H1 (cell line): ENCODE results near the gene SLC27A5. TPM values are rescaled to one million over a fixed set of nuclear protein-coding genes. Genes with fewer than 3 reads are reported as not detected.

Experiments used
- CTCF ChIA-PET: fragments of 300-600 bp; sonication (Branson Sonifier 250); formaldehyde crosslinking; loops from one replicate; lab custom pipeline; 2021; ENCODE audit not compliant: partially characterized antibody; lab: Charles Lee
- POLR2A ChIA-PET: fragments of 300-600 bp; sonication (Branson Sonifier 250); formaldehyde crosslinking; loops from one replicate; lab custom pipeline; 2021; ENCODE audit warnings: inconsistent platforms; ENCODE audit not compliant: partially characterized antibody; lab: Charles Lee
- DNase-seq, 2 experiments: peaks; one replicate each; pipeline versions ENCODE4 v3.0.0 to v3.0.0-alpha.2; 2010 to 2022; ENCODE audit warnings: low spot score in 2 of 2, low read depth in 1 of 2, mixed read lengths in 1 of 2
- FAIRE-seq: peaks from 2 replicates; lab custom pipeline; 2011; peaks lifted over from hg19 to GRCh38; lab: Jason Lieb, UNC
- H2AFZ ChIP-seq: 2 replicates; pipeline ENCODE4 v1.8.1; 2012; ENCODE audit warnings: low read length, inconsistent platforms
- H2AK5ac ChIP-seq: 2 replicates; pipeline ENCODE4 v1.6.1; 2013; ENCODE audit warnings: low read depth, low read length
- H2BK120ac ChIP-seq: replicated peaks from 2 replicates; pipeline ENCODE3; 2013; ENCODE audit warnings: low read depth, low read length, inconsistent platforms
- H2BK12ac ChIP-seq: 2 replicates; pipeline ENCODE4 v1.6.1; 2013; ENCODE audit warnings: low read depth, low read length
- H2BK15ac ChIP-seq: 2 replicates; pipeline ENCODE4 v1.6.1; 2013; ENCODE audit warnings: low read length
- H2BK20ac ChIP-seq: 2 replicates; pipeline ENCODE4 v1.6.1; 2013; ENCODE audit warnings: low read length
- H2BK5ac ChIP-seq: 2 replicates; pipeline ENCODE4 v1.6.1; 2013; ENCODE audit warnings: low read depth, low read length
- H3K14ac ChIP-seq: 2 replicates; pipeline ENCODE4 v1.6.1; 2013; ENCODE audit warnings: inconsistent platforms; ENCODE audit not compliant: insufficient read length
- H3K18ac ChIP-seq: 2 replicates; pipeline ENCODE4 v1.6.1; 2013; ENCODE audit warnings: low read length; ENCODE audit errors: extremely low read depth
- H3K23ac ChIP-seq: 2 replicates; pipeline ENCODE4 v1.6.1; 2013; ENCODE audit warnings: inconsistent platforms; ENCODE audit not compliant: insufficient read length
- H3K23me2 ChIP-seq: 2 replicates; pipeline ENCODE4 v1.6.1; 2013; ENCODE audit warnings: low read depth, low read length
- H3K27ac ChIP-seq: 2 replicates; pipeline ENCODE4 v1.6.1; 2011; ENCODE audit warnings: low read depth, low read length, inconsistent platforms
- H3K27me3 ChIP-seq, 4 experiments: replicated peaks in 1 of 4; 1 replicate in 1 of 4; 2 replicates in 3 of 4; pipeline versions ENCODE4 v1.6.1 to v1.8.1; 2011 to 2013; ENCODE audit warnings: low read length in 3 of 4, mild to moderate bottlenecking in 3 of 4, inconsistent platforms in 2 of 4, mixed read lengths in 2 of 4, moderate library complexity in 1 of 4; ENCODE audit not compliant: control insufficient read depth in 3 of 4, insufficient read depth in 3 of 4; ENCODE audit errors: extremely low read depth in 1 of 4
- H3K36me3 ChIP-seq, 4 experiments: 2 replicates each; pipeline versions ENCODE4 v1.6.1 to v1.8.1; 2011 to 2013; ENCODE audit warnings: mild to moderate bottlenecking in 4 of 4, low read length in 3 of 4, moderate library complexity in 2 of 4, control low read depth in 1 of 4, inconsistent platforms in 1 of 4; ENCODE audit not compliant: insufficient read depth in 4 of 4, control insufficient read depth in 2 of 4
- H3K4ac ChIP-seq: replicated peaks from 2 replicates; pipeline ENCODE3; 2013; ENCODE audit warnings: low read length, low read depth, mixed read lengths, inconsistent platforms; ENCODE audit not compliant: insufficient read length
- H3K4me1 ChIP-seq, 4 experiments: replicated peaks in 1 of 4; 1 replicate in 1 of 4; 2 replicates in 3 of 4; pipeline versions ENCODE4 v1.6.1 to v1.8.1; 2011 to 2013; ENCODE audit warnings: low read length in 3 of 4, inconsistent platforms in 2 of 4, mixed read lengths in 1 of 4; ENCODE audit not compliant: insufficient read depth in 4 of 4, control insufficient read depth in 3 of 4
- H3K4me2 ChIP-seq, 2 experiments: 2 replicates each; pipeline versions ENCODE4 v1.6.1 to v1.8.1; 2011 to 2013; ENCODE audit warnings: low read depth in 2 of 2, low read length in 2 of 2, control low read depth in 1 of 2, inconsistent platforms in 1 of 2, mild to moderate bottlenecking in 1 of 2; ENCODE audit not compliant: insufficient read depth in 1 of 2
- H3K4me3 ChIP-seq, 4 experiments: fragments of 200-600, 300-600 bp in 1 of 4; sonication (generic), shearing (Covaris generic), sonication (Bioruptor Twin) in 1 of 4; 2 replicates each; pipeline versions ENCODE4 v1.5.1 to v1.8.1; 2011 to 2016; ENCODE audit warnings: low read length in 4 of 4, low read depth in 3 of 4, control low read depth in 2 of 4, inconsistent platforms in 2 of 4, mild to moderate bottlenecking in 2 of 4, mixed read lengths in 1 of 4, moderate library complexity in 1 of 4; ENCODE audit not compliant: insufficient read depth in 2 of 4; ENCODE audit errors: extremely low read depth in 1 of 4
- H3K56ac ChIP-seq: replicated peaks from 2 replicates; pipeline ENCODE3; 2013; ENCODE audit warnings: low read depth, mild to moderate bottlenecking, mixed read lengths, low read length, inconsistent platforms; ENCODE audit not compliant: insufficient read length
- H3K79me1 ChIP-seq: 2 replicates; pipeline ENCODE4 v1.6.1; 2013; ENCODE audit warnings: low read depth, low read length, control low read depth
- H3K79me2 ChIP-seq, 2 experiments: 2 replicates each; pipeline versions ENCODE4 v1.6.1 to v1.8.1; 2012 to 2013; ENCODE audit warnings: low read length in 2 of 2, mild to moderate bottlenecking in 2 of 2, inconsistent platforms in 1 of 2; ENCODE audit not compliant: insufficient read depth in 2 of 2, control insufficient read depth in 1 of 2
- H3K9ac ChIP-seq, 4 experiments: replicated peaks in 1 of 4; 1 replicate in 1 of 4; 2 replicates in 3 of 4; pipeline versions ENCODE4 v1.6.1 to v1.8.1; 2011 to 2013; ENCODE audit warnings: low read depth in 3 of 4, low read length in 3 of 4, control low read depth in 2 of 4, mild to moderate bottlenecking in 2 of 4, moderate library complexity in 2 of 4, inconsistent platforms in 1 of 4; ENCODE audit errors: extremely low read depth in 1 of 4
- H3K9me3 ChIP-seq, 2 experiments: 2 replicates each; pipeline versions ENCODE4 v1.6.1 to v1.8.1; 2012 to 2013; ENCODE audit warnings: mild to moderate bottlenecking in 2 of 2, moderate library complexity in 2 of 2, control low read depth in 1 of 2, inconsistent platforms in 1 of 2, low read depth in 1 of 2, low read length in 1 of 2, mixed read lengths in 1 of 2; ENCODE audit not compliant: insufficient read depth in 2 of 2
- H4K20me1 ChIP-seq, 2 experiments: replicated peaks in 1 of 2; 2 replicates each; pipeline versions ENCODE3 to v1.8.1; 2011 to 2013; ENCODE audit warnings: inconsistent platforms in 2 of 2, low read length in 2 of 2, mild to moderate bottlenecking in 1 of 2; ENCODE audit not compliant: insufficient read depth in 2 of 2, control insufficient read depth in 1 of 2
- H4K5ac ChIP-seq: 2 replicates; pipeline ENCODE4 v1.6.1; 2013; ENCODE audit warnings: low read length, low read depth, mixed read lengths, inconsistent platforms; ENCODE audit not compliant: insufficient read length
- H4K8ac ChIP-seq: 2 replicates; pipeline ENCODE4 v1.8.0; 2013; ENCODE audit warnings: mild to moderate bottlenecking, moderate library complexity, low read length, inconsistent platforms; ENCODE audit not compliant: insufficient read depth; ENCODE audit errors: extremely low read depth
- H4K91ac ChIP-seq: replicated peaks from 2 replicates; pipeline ENCODE3; 2013; ENCODE audit warnings: low read length, mixed read lengths, inconsistent platforms; ENCODE audit not compliant: insufficient read length
- CTBP2 ChIP-seq: IDR thresholded peaks from 2 replicates; pipeline ENCODE4 v1.7.0; 2011; ENCODE audit warnings: borderline replicate concordance, mild to moderate bottlenecking, moderate library complexity, mixed read lengths, low read length; ENCODE audit not compliant: insufficient read depth, insufficient read length
- E2F6 ChIP-seq: IDR thresholded peaks from 2 replicates; pipeline ENCODE4 v1.6.1; 2012; ENCODE audit warnings: inconsistent platforms
- EGR1 ChIP-seq: IDR thresholded peaks from 2 replicates; pipeline ENCODE4 v1.6.1; 2011; ENCODE audit warnings: low read depth, low read length, borderline replicate concordance
- EZH2 ChIP-seq: fragments of 200-600 bp; sonication (generic); IDR thresholded peaks from 2 replicates; pipeline ENCODE4 v1.7.1; 2012; ENCODE audit warnings: low read depth, mild to moderate bottlenecking, moderate library complexity, low read length, inconsistent platforms; ENCODE audit not compliant: severe bottlenecking
- FOSL1 ChIP-seq: IDR thresholded peaks from 2 replicates; pipeline ENCODE4 v1.6.1; 2011; ENCODE audit warnings: mild to moderate bottlenecking, low read depth, low read length, moderate library complexity; ENCODE audit not compliant: insufficient read depth
- GABPA ChIP-seq: IDR thresholded peaks from 2 replicates; pipeline ENCODE4 v1.6.1; 2011; ENCODE audit warnings: mild to moderate bottlenecking, low read length, moderate library complexity, borderline replicate concordance; ENCODE audit not compliant: insufficient read depth
- POLR2A ChIP-seq, 2 experiments: IDR thresholded peaks; 1 replicate in 1 of 2; 2 replicates in 1 of 2; pipeline ENCODE4 v1.6.1; 2011; ENCODE audit warnings: low read depth in 2 of 2, low read length in 2 of 2, mild to moderate bottlenecking in 2 of 2; ENCODE audit errors: control extremely low read depth in 1 of 2
- POLR2AphosphoS5 ChIP-seq: IDR thresholded peaks from 2 replicates; pipeline ENCODE4 v1.6.1; 2011; ENCODE audit warnings: low read depth, low read length
- RAD21 ChIP-seq, 2 experiments: IDR thresholded peaks in 1 of 2; conservative IDR thresholded peaks in 1 of 2; 2 replicates each; pipeline ENCODE4 v1.6.1; 2011; ENCODE audit warnings: low read depth in 2 of 2, low read length in 2 of 2, improper control_type of control experiment in 1 of 2, inconsistent platforms in 1 of 2, mild to moderate bottlenecking in 1 of 2, moderate library complexity in 1 of 2
- RFX5 ChIP-seq: IDR thresholded peaks from 2 replicates; pipeline ENCODE4 v1.6.1; 2011; ENCODE audit warnings: low read depth, low read length, improper control_type of control experiment, borderline replicate concordance
- SIRT6 ChIP-seq: IDR thresholded peaks from one replicate; pipeline ENCODE4 v1.7.1; 2012; ENCODE audit warnings: low read length, inconsistent platforms
- SIX5 ChIP-seq: IDR thresholded peaks from 2 replicates; pipeline ENCODE4 v1.6.1; 2011; ENCODE audit warnings: mild to moderate bottlenecking, low read depth, low read length
- TAF1 ChIP-seq: IDR thresholded peaks from 2 replicates; pipeline ENCODE4 v1.6.1; 2011; ENCODE audit warnings: mild to moderate bottlenecking, low read depth, low read length
- WGBS, 2 experiments: shearing (Covaris generic) in 1 of 2; methylation state at CpG; one replicate each; pipeline versions ENCODE4 v1.1.6 to v1.1.7; 2013 to 2015; ENCODE audit warnings: low lambda C conversion rate in 2 of 2, mixed read lengths in 2 of 2, inconsistent platforms in 1 of 2, low coverage in 1 of 2, missing lambda C conversion rate in 1 of 2; ENCODE audit not compliant: insufficient replicate concordance in 2 of 2, insufficient coverage in 1 of 2, insufficient read length in 1 of 2; ENCODE audit errors: extremely low coverage in 1 of 2, missing lambda C conversion rate in 1 of 2; 5-methylcytosine and 5-hydroxymethylcytosine counted together
- polyA plus RNA-seq, 7 experiments: library from polyadenylated mRNA; depleted of rRNA in 3 of 7; stranded (reverse) in 5 of 7; unstranded in 2 of 7; fragments of >200 nt in 5 of 7; fragments of 200-250 nt in 2 of 7; gene quantifications; 1 replicate in 5 of 7; 2 replicates in 1 of 7; 4 replicates in 1 of 7; pipeline versions ENCODE4 v1.2.1 to v1.2.3, GENCODE V29; 2011 to 2013; ENCODE audit warnings: missing spikeins in 2 of 7, mixed read lengths in 2 of 7
- total RNA-seq: library from RNA; stranded (reverse); fragmentation: NEBNext Ultra II Directional; extraction: Animal tissue kit (Norgen Biotek cat#: 25700); gene quantifications from 2 replicates; pipeline ENCODE4 v1.2.1, GENCODE V29; 2021

Gene SLC27A5
- total and polyA plus RNA-seq, 2 of the 8 experiments (the other 6 are each of a cell fraction or from before 2014, with no cell fraction given) = 25.1 to 80.5 TPM

- Histone ChIP-seq H2BK15ac (no peak overlapping the region), H3K9me3 (no peaks in the 10 kb centered on the region), H2AK5ac (no peak overlapping the region), H3K4me2 (no peak overlapping the region), H2BK20ac (no peak overlapping the region), H2BK5ac (no peak overlapping the region), H4K91ac (no peak overlapping the region), H3K56ac (no peak overlapping the region), H4K5ac (no peak overlapping the region), H3K27me3 (no peaks in the 10 kb centered on the region), H2BK120ac (no peak overlapping the region), H3K4me3 (no peak overlapping the region), H4K8ac (no peak overlapping the region), H3K23me2 (no peaks in the 10 kb centered on the region), H2AFZ (no peak overlapping the region), H3K4ac (no peak overlapping the region), H3K14ac (no peak overlapping the region), H3K4me1 (no peaks in the 10 kb centered on the region), H4K20me1 (peaks cover 0 to 2% of the 10 kb centered on the region in 2 experiments), H3K36me3 (no peaks in the 10 kb centered on the region), H2BK12ac (no peak overlapping the region), H3K27ac (no peak overlapping the region), H3K9ac (no peak overlapping the region), H3K79me2 (no peaks in the 10 kb centered on the region), H3K23ac (no peak overlapping the region), H3K18ac (no peak overlapping the region), H3K79me1 (no peaks in the 10 kb centered on the region; the same call in 1 of the 2 replicates)
- POLR2A ChIA-PET = interaction anchor here (1.2 kb wide), 1 partner anchor 63 kb away, joined by 3 read pairs; the partner anchor contains the start of gene CHMP2A
- 91% methylated on average over 5 of the region's 5 CpGs; no CpG with 5 or more reads in 1 of the 2 experiments for WGBS, 2 experiments
- DNase-seq (no peak), FAIRE-seq (no peak)
- CTCF ChIA-PET = interaction anchor here (1.2 to 1.5 kb wide), 2 partner anchors 30 to 57 kb away, joined by 3 to 4 read pairs; no protein-coding TSS in a partner anchor
- TF ChIP-seq SIRT6 (no peak), TAF1 (no peak), E2F6 (no peak), RAD21 (IDR thresholded peaks at IDR 0.05 in 1 of 2, conservative IDR thresholded peaks at IDR 0.05 in 1 of 2; ENCODE audit: low read depth in 2 of 2, low read length in 2 of 2) (no peak), FOSL1 (no peak), SIX5 (no peak), CTBP2 (no peak), EGR1 (no peak), RFX5 (no peak), EZH2 (no peak), POLR2AphosphoS5 (no peak), GABPA (no peak), POLR2A (IDR thresholded peaks at IDR 0.05; ENCODE audit: control extremely low read depth in 1 of 2, low read depth in 2 of 2, low read length in 2 of 2) (no peak)
These were observed 20.4 kb downstream of the SLC27A5 start for GRCh38 chr19:58491393-58491792.
